ENCODE measurements around the gene CEP290.
"Not testable (repeated sequence)": the region's sequence is repeated elsewhere in the genome, so short reads cannot be mapped to it uniquely, and the experiment has no call there.

The CEP290 gene

DNA sequence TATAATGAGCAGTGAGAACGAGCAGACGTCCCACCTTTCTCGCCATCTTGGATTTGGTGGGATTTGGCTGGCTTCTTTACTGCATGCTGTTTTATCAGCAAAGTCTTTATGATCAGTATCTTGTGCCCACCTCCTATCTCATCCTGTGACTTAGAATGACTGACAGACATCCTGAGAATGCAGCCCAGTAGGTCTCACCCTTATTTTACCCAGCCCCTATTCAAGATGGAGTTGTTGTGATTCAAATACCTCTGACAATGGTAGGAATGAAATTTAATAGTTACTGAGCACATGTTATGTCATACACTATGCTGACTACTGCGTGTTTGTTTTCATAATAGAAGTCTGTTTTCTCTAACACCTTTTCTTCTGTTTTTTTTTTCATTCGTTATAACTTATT lies 2.1 kb upstream of the CEP290 start:
- no peak for DNase-seq

- peak; percentile 11 for DNase-seq
Measured at GRCh38 chr12:88142610-88142991, 713 bp upstream of the CEP290 start.

- DNase-seq = no peak
Measured at GRCh38 chr12:88141425-88141773, 489 bp downstream of the CEP290 start.

DNA sequence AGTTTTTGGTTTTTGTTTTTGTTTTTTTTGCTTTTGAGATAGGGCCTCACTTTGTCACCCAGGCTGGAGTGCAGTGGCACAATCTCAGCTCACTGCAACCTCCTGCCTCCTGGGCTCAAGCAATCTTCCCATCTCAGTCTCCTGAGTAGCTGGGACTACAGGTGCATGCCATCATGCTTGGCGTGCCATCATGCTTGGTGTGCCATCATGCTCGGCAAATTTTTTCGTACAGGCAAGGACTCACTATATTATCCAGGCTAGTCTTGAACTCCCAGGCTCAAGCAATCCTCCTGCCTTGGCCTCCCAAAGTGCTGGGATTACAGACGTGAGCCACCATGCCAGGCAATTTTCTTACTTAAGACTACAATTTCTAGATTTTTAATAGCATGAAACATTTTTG lies 2.2 kb downstream of the CEP290 start:
- not testable (repeated sequence) for DNase-seq

GRCh38 chr12:88133181-88133580 lies 8.7 kb downstream of the CEP290 start:
- DNase-seq = not testable (repeated sequence)

- DNase-seq = no peak
Measured at GRCh38 chr12:88132392-88132791, 9.5 kb downstream of the CEP290 start.

- no peak for DNase-seq
Measured at GRCh38 chr12:88127855-88128254, 14.0 kb downstream of the CEP290 start.

DNA sequence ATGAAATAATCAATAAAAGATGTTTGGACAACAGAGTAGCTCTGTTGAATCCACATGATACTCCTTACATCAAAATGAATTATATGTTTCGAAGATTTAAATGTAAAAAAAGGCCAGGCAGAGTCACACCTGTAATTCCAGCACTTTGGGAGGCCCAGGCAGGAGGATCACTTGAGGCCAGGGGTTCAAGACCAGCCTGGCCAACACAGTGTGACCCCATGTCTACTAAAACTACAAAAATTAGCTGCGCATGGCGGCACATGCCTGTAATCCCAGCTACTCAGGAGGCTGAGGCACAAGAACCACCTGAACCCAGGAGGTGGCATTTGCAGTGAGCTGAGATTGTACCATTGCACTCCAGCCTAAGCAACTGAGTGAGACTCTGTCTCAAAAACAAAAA lies 14.8 kb downstream of the CEP290 start:
- no peak for DNase-seq

DNA sequence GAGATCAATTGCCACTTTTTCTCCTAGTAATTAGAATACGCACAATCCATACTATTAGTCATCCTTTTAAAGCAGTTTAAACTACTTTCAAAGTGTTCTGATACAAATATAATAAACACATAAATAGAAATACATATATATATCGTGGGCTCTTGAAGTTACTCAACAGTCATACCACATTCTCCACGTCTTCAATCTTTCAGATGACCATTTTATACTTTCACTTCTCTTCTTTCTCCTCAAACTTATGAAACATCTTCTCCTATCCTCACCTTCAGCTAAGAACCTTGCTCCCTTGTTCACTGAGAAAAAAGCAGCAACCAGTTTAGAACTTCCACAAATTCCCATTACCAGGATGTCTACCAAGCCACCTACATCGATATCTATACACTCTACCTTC lies 19.2 kb downstream of the CEP290 start:
- DNase-seq = no peak

- DNase-seq = no peak
Measured at GRCh38 chr12:88113871-88114270, 28.0 kb downstream of the CEP290 start.

GRCh38 chr12:88111074-88111652 lies 30.7 kb downstream of the CEP290 start:
- no peak for DNase-seq

GRCh38 chr12:88108021-88108420 lies 33.9 kb downstream of the CEP290 start:
- no peak for DNase-seq

DNA sequence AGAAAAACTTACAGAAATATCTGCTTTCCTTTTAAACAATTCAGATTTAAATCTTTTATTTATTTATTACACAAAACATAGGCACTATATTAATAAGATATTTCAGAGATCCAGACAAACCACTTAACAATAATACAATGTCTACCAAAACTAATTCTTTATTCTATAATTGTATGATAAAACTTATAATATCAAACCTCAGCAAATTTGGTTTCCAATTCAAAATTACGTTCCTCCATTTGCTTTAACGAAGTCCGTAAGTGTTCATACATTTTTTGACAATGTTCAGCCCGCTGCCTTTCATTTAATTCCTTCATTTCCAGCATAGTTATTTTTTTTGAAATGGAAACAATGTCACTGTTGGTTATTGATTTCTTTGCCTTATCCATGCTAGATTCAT lies 48.3 kb downstream of the CEP290 start:
- DNase-seq = no peak

DNA sequence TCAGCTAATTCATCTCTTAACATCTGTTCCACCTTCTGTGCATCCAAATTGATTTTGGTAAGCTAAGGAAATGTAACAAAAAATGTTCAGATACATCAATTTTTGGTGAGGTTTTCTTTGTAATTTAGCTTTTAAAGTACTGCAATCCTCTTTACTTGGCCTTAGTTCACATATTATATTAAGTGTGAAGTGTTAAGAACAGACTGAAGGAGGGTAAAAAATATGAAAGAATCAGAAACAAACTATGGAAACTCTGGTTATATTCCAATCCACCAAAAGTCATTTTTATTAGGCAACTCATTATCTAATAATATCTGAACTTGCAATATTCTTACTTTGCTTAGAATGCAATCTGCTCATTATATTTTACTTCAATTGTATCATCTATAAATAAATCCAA lies 49.1 kb downstream of the CEP290 start:
- DNase-seq = no peak

DNA sequence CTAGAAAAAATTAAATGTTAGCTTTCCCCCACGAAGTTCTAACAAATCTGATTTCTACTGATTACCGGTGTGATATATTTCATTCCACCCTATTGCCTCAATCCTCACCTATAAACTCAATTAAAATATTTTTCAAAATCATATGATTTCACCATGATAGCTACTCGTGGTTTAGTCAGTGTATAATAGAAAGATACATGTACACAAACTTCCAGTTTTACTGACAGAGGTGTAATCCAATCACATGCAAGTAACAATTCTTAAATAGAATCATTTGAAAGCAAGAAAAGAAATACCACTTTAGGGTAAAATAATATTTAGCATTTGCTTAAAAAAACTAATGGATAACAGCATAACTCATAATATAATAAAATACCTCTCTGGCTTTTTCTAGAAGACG lies 57.7 kb downstream of the CEP290 start:
- no peak for DNase-seq

- DNase-seq = no peak
Measured at GRCh38 chr12:88083634-88084033, 58.3 kb downstream of the CEP290 start.

GRCh38 chr12:88081247-88081646 lies 60.6 kb downstream of the CEP290 start:
- no peak for DNase-seq

DNA sequence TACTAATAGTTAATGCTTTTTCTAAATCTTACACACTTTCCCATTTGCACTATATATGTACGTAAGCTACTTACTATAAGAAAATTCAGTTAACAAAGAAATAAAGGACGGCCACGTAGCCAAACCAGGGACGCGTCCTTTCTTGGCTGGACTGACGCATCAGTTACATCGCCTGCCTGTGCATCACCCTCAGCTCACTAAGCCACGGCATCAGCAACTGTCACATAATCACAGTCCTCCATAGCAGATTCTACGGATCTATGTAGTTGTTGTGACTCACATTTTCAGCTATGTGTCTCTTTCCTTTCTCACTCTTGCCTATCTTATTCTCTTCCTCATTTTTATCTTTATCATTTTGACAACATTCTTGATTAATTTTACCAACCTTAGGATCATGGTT lies 74.6 kb downstream of the CEP290 start:
- no peak for DNase-seq

DNA sequence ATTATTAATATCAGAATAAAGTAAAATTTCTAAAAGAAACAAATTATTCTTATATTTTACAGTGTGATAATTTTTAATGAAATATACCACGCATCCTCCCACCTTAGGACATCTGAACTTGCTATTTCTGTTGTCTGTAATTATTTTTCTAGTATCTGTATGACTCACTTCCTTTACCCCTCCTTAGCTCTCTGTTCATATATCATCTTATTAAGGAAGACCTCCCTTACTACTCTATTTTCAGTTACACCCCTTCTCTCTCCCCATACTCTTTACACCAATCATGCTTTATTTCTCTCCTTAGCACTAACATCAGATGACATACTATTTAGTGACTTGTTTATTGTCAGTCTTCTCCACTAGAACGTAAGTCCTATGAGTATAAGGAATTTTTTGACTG lies 78.5 kb downstream of the CEP290 start:
- no peak for DNase-seq

DNA sequence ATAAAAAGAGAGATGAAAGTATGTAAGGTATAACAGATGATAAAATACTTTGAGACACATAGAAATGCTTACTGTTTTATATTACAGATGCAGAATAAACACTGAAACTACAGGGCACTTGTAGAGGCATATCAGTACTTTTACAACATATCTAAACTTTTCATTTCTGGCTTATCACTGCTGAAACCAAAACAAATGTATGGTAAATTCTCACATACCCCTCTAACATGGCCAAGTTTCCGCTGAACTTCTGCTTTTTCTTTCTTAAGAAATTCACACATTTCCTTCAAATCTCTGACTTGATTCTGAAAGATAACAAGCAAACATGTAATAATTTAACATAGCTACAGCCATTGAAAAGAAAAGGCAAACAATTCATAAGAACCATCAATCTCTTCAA lies 79.4 kb downstream of the CEP290 start:
- no peak for DNase-seq

DNA sequence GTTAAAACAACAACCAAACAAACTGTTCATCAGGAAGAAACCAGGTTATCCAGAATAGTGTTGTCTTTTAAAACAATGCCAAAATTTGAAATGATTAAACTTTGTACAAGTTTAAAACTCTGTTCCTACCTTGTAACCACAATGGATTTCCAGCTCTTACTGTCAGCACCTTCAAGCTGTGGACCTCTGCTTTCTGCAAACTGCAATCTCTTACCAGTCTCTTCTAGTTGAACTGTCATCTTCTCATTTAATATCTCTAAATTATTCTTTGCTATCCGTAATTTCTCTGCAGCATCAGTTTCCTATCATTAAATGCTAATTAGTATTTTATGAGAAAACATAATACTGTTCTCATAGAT lies 83.2 kb downstream of the CEP290 start:
- no peak for DNase-seq

GRCh38 chr12:88057994-88058718 lies 83.7 kb downstream of the CEP290 start:
- no peak for DNase-seq

DNA sequence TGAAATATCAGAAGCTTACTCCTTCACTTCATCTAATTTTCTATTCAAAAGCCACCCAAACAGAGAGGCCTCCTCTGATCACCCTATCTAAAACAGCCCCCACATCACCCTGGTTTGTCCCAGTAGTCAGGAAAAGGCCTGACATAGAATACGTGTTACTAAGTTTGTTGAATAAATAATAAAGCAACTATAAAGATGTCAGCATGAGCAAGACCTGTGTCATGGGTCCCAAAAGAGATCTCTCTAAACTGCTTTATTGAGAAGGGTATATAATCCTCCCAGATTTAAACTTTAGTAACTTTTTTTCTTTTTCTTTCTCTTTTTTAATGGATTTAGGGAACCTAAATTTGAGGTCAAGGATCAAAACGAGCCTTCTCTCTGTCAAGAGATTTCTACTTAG lies 85.3 kb downstream of the CEP290 start:
- no peak for DNase-seq

GRCh38 chr12:88052686-88053085 lies 89.2 kb downstream of the CEP290 start:
- no peak for DNase-seq

DNA sequence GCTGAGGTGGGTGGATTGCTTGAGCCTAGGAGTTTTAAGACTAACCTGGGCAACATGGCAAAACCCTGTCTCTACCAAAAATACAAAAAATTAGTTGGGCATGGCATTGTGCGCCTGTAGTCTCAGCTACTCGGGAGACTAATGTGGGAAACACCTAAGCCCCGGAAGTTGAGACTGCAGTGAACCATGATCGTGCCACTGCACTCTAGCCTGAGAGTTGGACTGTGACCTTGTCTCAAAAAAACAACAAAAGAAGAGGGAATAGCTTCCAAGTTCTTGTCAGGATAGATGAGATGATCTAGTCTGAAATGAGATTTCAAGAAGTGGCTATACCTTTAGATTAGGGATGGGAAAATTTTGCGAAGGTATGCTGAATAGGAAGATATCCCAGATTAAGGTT lies 97.9 kb downstream of the CEP290 start:
- no peak for DNase-seq
